ENCODE measurements around the gene PLA2G4B. TPM values are rescaled to one million over a fixed set of nuclear protein-coding genes. Genes with fewer than 3 reads are reported as not detected.

The PLA2G4B gene
- total and polyA plus RNA-seq, 2 of the 8 experiments (the other 6 are each of a cell fraction or from before 2014, with no cell fraction given), result 4.2 to 9.2 TPM

GRCh38 chr15:41854443-41854842 lies 15.8 kb downstream of the PLA2G4B start:
- Histone ChIP-seq H3K23me2 (ENCODE audit: low read depth, low read length) (0 out of 2 replicates have a peak, but pooled peaks cover 2% of the 10 kb centered on the region), H3K79me1 (ENCODE audit: low read depth, low read length) (no peaks in the 10 kb centered on the region), H2BK15ac (ENCODE audit: low read length) (no peak overlapping the region), H3K4ac (replicated peaks; ENCODE audit: insufficient read length, low read depth, low read length) (no peak overlapping the region), H3K14ac (ENCODE audit: insufficient read length) (no peak overlapping the region), H3K79me2 (ENCODE audit: control insufficient read depth in 1 of 2, insufficient read depth in 2 of 2, low read length in 2 of 2) (no peaks in the 10 kb centered on the region), H3K18ac (ENCODE audit: extremely low read depth, low read length) (no peak overlapping the region), H3K9me3 (ENCODE audit: insufficient read depth in 2 of 2, low read depth in 1 of 2, low read length in 1 of 2) (no peaks in the 10 kb centered on the region), H3K23ac (ENCODE audit: insufficient read length) (no peak overlapping the region), H4K8ac (ENCODE audit: extremely low read depth, insufficient read depth, low read length) (no peak overlapping the region; the same call in 1 of the 2 replicates), H4K5ac (ENCODE audit: insufficient read length, low read depth, low read length) (no peak overlapping the region), H3K56ac (replicated peaks; ENCODE audit: insufficient read length, low read depth, low read length) (no peak overlapping the region), H3K9ac (replicated peaks in 1 of 4; ENCODE audit: extremely low read depth in 1 of 4, low read depth in 3 of 4, low read length in 3 of 4) (no peak overlapping the region), H3K4me1 (replicated peaks in 1 of 4; ENCODE audit: control insufficient read depth in 3 of 4, insufficient read depth in 4 of 4, low read length in 3 of 4) (peaks cover 0 to 11% (median 2%) of the 10 kb centered on the region in 4 experiments; a peak in 3 of 7 replicates), H2AK5ac (ENCODE audit: low read depth, low read length) (no peak overlapping the region), H2BK120ac (replicated peaks; ENCODE audit: low read depth, low read length) (no peak overlapping the region), H2BK5ac (ENCODE audit: low read depth, low read length) (no peak overlapping the region), H2AFZ (ENCODE audit: low read length) (no peak overlapping the region), H3K36me3 (ENCODE audit: control insufficient read depth in 2 of 4, insufficient read depth in 4 of 4, low read length in 3 of 4) (no peaks in the 10 kb centered on the region), H2BK12ac (ENCODE audit: low read depth, low read length) (0 out of 2 replicates have a peak overlapping the region, but pooled peaks have one; percentile 9), H3K27me3 (replicated peaks in 1 of 4; ENCODE audit: control insufficient read depth in 3 of 4, extremely low read depth in 1 of 4, insufficient read depth in 3 of 4, low read length in 3 of 4) (no peaks in the 10 kb centered on the region; a peak in 1 of 7 replicates), H2BK20ac (ENCODE audit: low read length) (no peak overlapping the region), H4K91ac (replicated peaks; ENCODE audit: insufficient read length, low read length) (no peak overlapping the region), H3K4me2 (ENCODE audit: insufficient read depth in 1 of 2, low read depth in 2 of 2, low read length in 2 of 2) (no peak overlapping the region), H3K27ac (ENCODE audit: low read depth, low read length) (no peak overlapping the region), H3K4me3 (ENCODE audit: extremely low read depth in 1 of 4, insufficient read depth in 2 of 4, low read depth in 3 of 4, low read length in 4 of 4) (no peak overlapping the region), H4K20me1 (replicated peaks in 1 of 2; ENCODE audit: control insufficient read depth in 1 of 2, insufficient read depth in 2 of 2, low read length in 2 of 2) (no peaks in the 10 kb centered on the region)
- DNase-seq (ENCODE audit: low read depth in 1 of 2, low spot score in 2 of 2), result no peak
- CTCF ChIA-PET (ENCODE audit: partially characterized antibody), result interaction anchor here (0.5 to 2.5 kb wide), 8 partner anchors 10 to 263 kb away, joined by 3 to 9 read pairs (median 5); no protein-coding TSS in a partner anchor
- TF ChIP-seq SIX5 (IDR thresholded peaks at IDR 0.05; ENCODE audit: low read depth, low read length) (no peak), POLR2A (IDR thresholded peaks at IDR 0.05; ENCODE audit: control extremely low read depth in 1 of 2, low read depth in 2 of 2, low read length in 2 of 2) (no peak), RAD21 (IDR thresholded peaks at IDR 0.05 in 1 of 2, conservative IDR thresholded peaks at IDR 0.05 in 1 of 2; ENCODE audit: low read depth in 2 of 2, low read length in 2 of 2) (no peak), EGR1 (IDR thresholded peaks at IDR 0.05; ENCODE audit: borderline replicate concordance, low read depth, low read length) (no peak)
- 96% methylated on average over 7 of the region's 9 CpGs; no CpG with 5 or more reads in 1 of the 2 experiments for WGBS, 2 experiments (ENCODE audit: extremely low coverage in 1 of 2, insufficient coverage in 1 of 2, insufficient read length in 1 of 2, insufficient replicate concordance in 2 of 2, low coverage in 1 of 2, low lambda C conversion rate in 2 of 2, missing lambda C conversion rate in 1 of 2)
- no peak for FAIRE-seq
- POLR2A ChIA-PET (ENCODE audit: partially characterized antibody), result interaction anchor here (1.0 to 7.2 kb wide), 5 partner anchors 9 to 23 kb away, joined by 3 to 45 read pairs (median 5); partner anchors contain the start of gene PLA2G4B
